Lower leg skin (tissue), 3 donors: ENCODE results near the gene FOXP1.

Source experiments
- CTCF ChIP-seq, 3 donors: fragments of 450-650 bp; IDR thresholded peaks; one replicate each; pipeline ENCODE4 v1.5.1; 2016; ENCODE audit warnings: antibody characterized with exemption in 3 of 3, mild to moderate bottlenecking in 3 of 3, moderate library complexity in 2 of 3
- POLR2A ChIP-seq, 2 donors: fragments of 450-650 bp; IDR thresholded peaks; one replicate each; pipeline ENCODE4 v1.6.1; 2016 to 2017; ENCODE audit warnings: antibody characterized with exemption in 2 of 2, mild to moderate bottlenecking in 1 of 2, moderate library complexity in 1 of 2

- TF ChIP-seq CTCF (IDR thresholded peaks at IDR 0.05) (no peak), POLR2A (IDR thresholded peaks at IDR 0.05) (no peak)
These were observed 496.8 kb downstream of the FOXP1 start for GRCh38 chr3:71086777-71087142.
